GM18508 (cell line): ENCODE measurements around the gene LAMC1.

ENCODE experiments used
- ATAC-seq: cut with Tn5 transposase; IDR thresholded peaks from one replicate; pipeline ENCODE4 v1.9.1; 2021; ENCODE audit warnings: moderate number of reproducible peaks; ENCODE audit not compliant: insufficient read depth, unreplicated experiment

The LAMC1 gene

GRCh38 chr1:183179033-183179432 lies 155.8 kb downstream of the LAMC1 start:
- ATAC-seq = no peak

GRCh38 chr1:183180218-183180617 lies 157.0 kb downstream of the LAMC1 start:
- no peak for ATAC-seq

GRCh38 chr1:183180634-183181056 lies 157.4 kb downstream of the LAMC1 start:
- no peak for ATAC-seq

- ATAC-seq = no peak
These were observed 162.8 kb downstream of the LAMC1 start, which contains the start of gene LAMC2 for GRCh38 chr1:183185941-183186490. Gene LAMC2, plus strand, starts transcription at chr1:183186264. Its CDS starts 89 bp downstream, at chr1:183186353.

DNA sequence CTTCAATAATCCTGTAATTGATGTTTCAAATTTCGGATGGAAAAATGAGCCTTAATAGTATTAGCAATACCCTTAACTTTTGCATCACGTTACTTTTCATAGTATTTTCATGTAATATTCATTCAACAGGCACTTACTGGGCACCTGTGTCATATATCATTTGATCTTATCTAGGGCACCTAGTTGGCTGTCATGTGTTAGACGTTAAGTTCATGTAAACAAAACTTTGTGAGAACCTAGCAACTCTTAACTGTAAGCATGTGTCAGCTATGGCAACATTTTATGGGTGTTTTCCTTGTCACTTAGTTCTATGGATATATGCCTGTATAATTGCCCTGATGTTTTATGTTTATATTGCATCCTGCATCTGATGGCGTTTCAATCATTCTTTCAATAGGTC lies 163.6 kb downstream of the LAMC1 start:
- no peak for ATAC-seq

GRCh38 chr1:183188240-183188639 lies 165.0 kb downstream of the LAMC1 start:
- no peak for ATAC-seq

DNA sequence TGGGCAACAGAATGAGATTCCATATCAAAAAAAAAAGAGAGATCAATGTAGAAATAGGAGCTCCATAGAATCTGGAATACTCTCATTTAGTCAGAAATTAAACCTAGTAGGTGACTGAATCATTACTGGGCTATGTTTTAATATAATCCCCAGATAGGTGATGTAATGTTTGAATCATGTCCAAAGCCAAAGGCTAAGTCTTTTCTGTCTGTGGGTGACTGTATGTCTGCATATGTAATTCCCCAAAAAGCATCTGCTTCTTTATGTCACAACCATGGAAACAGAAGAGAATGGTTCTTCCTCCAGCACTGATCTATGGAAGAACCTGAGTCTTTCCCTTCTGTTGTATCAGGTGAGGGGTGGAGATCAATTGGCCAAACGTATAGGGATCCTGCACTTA lies 168.6 kb downstream of the LAMC1 start:
- ATAC-seq = no peak

DNA sequence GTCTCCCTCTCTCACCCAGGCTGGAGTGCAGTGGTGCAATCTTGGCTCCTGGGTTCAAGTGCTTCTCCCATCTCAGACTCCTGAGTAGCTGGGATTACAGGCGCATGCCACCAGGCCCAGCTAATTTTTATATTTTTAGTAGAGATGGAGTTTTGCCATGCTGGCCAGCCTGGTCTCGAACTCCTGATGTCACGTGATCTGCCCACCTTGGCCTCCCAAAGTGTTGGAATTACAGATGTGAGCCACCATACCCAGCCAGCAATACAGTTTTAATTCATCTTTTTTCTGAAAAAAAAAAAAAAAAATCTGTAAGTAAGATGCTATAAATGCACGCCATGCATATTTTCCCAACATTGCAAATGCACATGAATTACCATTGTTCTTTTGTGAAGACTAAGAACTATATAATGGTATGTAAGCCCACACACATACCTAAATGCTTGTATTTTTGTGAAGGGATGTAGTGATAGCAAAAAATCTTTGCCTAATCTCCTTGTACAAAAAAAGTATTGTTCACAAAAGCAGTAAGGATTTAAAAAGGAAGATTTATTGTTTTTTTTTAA lies 170.8 kb downstream of the LAMC1 start:
- ATAC-seq = no peak

DNA sequence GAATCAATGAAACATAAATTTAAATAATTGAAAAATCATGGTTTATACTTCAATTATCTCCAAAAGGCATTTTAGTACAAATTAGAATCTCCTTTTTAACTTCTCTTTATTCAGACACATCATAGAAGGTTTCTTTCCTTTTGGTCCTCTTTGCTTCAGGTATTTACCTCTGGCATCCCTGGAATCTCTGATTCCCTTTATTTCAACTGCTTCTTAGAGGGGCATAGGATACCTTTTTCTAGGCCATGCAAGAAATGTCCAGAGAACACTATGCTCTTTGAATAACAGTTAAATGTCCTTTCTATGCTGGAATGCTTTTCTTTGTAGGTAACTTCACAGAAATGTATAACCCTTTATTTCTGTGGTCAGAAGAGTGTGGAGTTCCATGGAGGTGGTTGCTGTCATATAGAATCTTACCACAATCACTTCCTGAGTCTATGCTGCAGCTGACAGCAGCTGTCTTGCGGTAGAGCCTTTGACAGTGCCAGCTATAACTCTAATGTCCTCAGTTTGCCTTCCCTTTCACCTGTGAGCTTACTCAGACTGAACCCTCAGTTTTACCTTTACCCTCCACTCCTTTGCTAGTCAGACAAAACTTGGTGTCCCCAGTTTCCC lies 171.4 kb downstream of the LAMC1 start:
- peak; percentile 92 for ATAC-seq

GRCh38 chr1:183195142-183195574 lies 171.9 kb downstream of the LAMC1 start:
- ATAC-seq = peak; percentile 31
